HG03469 (cell line): ENCODE data around the gene GINS3.

Experiments
- ATAC-seq: cut with Tn5 transposase; IDR thresholded peaks from one replicate; pipeline ENCODE4 v1.9.1; 2021; ENCODE audit warnings: mild to moderate bottlenecking, moderate library complexity, moderate number of reproducible peaks; ENCODE audit not compliant: unreplicated experiment

GINS3 gene

GRCh38 chr16:58421529-58421928, 29.3 kb downstream of the GINS3 start:
- ATAC-seq = no peak

GRCh38 chr16:58422809-58423208, 30.5 kb downstream of the GINS3 start:
- ATAC-seq = no peak

DNA sequence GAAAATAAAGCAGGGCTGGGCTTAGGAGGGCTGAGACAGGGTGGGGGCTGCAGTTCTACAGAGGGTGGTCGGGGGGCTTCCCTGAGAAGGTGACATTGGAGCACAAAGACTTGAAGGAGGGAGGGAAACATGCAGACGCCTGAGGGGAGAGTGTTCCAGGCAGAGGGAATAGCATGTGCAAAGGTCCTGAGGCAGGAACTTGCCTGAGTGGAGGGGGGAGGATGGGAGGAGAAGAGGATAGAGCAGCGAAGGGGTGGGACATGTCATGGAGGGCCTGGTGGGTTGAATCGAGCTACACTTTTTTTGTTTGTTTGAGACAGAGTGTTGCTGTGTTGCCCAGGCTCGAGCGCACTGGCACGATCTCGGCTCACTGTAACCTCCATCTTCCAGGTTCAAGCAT, 33.0 kb downstream of the GINS3 start:
- no peak for ATAC-seq

DNA sequence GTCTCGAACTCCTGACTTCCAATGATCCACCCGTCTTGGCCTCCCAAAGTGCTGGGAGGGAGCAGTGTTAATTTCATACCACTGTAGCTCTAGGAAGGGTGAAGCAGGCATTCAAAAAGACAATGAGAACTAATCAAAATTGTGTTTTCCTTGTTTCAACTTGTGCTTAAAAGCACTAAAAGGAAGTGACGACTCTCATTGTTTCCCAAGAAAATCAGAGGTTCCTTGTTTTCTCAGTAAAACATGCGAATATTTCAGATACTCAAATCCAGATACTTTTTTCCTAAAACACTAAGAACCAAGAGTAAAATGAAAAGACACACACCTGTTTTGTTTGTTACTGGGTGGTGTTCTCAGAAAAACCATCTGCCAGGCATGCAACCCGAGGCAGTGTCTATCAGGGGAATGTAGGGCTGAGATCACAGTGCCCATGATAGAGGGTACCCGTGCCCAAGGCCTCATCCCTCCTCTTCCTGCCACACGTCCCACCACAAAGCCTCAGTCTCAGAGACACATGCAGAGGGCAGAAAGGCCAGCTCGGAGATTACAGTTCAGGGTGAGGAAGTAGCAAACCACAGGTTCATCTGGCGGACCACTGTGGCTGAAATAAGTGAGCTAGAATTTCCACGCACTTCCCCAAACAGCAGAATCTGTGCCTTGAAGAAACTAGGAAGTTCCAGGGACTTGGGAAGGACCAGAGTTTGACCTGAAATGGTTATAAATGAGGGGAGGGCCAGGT, 33.7 kb downstream of the GINS3 start:
- ATAC-seq = peak; percentile 86

- no peak for ATAC-seq
Measured at GRCh38 chr16:58426966-58427365, 34.7 kb downstream of the GINS3 start.

DNA sequence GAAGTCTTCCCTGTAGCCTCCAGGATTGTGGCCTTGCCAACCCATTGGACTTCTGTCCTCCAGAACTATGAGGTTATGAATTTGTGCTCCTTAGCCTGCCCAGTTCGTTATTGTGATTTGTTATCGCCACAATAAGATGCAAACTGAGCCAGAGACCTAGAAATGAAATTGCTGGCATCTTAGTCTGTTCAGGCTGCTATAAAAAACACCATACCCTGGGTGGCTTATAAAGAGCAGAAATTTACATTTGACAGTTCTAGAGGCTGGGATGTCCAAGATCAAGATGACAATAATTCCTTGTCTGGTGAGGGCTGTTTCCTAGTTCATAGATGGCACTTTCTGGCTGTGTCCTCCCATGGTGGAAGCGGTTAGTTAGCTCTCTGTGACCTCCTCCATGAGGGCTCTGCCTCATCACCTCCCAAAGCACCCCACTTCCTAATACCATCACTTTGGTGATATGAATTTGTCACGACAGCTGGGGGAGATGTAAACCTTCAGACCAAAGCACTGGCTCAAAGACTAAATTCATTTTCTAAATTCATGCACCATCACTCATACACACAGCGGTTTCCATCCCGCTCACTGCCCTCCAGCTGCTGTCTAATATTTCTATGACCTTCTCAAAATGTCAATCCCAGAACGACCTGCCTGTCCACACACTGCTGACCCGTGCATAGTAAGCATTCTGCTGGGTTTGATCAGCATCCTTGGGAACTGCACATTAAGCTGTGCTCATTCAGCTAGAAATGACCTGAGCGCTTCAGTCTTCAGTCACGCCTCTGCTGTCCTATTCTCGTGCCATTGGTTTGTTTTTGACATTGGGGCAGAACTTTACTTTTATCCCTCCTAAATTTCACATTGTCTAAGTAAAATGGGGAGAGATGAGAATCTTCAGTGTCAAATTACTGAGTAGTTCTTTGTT, 36.6 kb downstream of the GINS3 start:
- ATAC-seq = no peak

- ATAC-seq = no peak
Measured at GRCh38 chr16:58430718-58431117, 38.4 kb downstream of the GINS3 start.

GRCh38 chr16:58433569-58433951, 41.3 kb downstream of the GINS3 start:
- no peak for ATAC-seq

DNA sequence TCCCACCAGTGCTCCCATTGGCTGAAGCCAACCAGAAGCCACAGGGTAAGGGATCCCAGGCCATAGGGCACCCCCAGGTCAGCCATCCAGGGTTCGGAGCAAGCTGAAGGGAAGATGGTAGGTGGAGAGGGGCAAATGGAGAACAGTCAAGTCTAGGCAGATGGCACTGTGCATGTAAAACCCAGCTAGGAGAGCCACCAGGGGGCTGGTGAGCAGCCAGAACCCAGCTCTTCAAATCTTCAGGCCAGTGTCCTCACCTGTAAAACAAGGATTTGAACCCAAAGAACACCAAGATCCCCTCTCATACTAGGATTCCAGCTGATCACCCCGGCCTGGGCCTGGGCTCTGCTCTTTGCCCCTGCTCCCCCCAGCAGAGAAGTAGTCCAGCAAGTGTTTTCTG, 43.5 kb downstream of the GINS3 start:
- no peak for ATAC-seq

- no peak for ATAC-seq
Measured at GRCh38 chr16:58440131-58440530, 47.9 kb downstream of the GINS3 start.

DNA sequence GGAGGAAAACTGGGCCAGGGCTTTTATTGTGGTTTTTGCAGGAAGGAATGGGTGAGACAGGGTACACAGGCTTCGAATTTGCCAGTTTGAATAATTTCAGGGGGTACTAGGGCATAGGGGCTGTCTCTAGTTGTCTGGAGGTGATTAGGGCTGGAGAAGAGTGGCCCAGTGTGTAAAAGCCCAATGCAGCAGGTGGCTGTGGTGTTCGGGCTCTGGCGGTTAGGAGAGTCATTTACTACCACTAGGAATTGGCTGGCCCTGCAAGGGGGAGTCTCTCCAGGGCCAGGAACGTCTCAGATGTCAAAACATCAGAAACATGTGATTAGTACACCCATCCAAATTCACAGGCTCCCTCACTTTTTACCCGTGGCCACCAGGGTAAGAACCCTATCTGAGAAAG, 50.3 kb downstream of the GINS3 start:
- no peak for ATAC-seq

DNA sequence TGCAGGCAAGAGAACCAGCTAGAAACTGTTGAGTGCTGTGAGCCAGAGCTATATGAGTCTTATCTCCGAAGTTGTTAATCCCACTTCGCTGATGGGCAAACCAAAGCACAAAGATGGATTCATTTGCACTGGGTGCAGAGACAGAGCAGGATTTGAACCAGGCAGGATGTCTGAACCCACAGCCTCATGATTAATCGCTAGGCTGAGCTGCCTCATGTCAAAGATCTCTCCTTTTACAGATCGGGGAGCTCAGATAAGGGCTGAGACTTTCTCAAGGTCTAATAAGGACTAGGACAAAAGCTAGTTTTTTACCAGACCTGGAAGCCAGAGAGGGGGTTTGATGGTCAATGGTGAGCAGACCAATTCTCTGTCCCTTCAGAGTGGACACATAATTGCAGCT, 51.5 kb downstream of the GINS3 start:
- ATAC-seq = no peak

DNA sequence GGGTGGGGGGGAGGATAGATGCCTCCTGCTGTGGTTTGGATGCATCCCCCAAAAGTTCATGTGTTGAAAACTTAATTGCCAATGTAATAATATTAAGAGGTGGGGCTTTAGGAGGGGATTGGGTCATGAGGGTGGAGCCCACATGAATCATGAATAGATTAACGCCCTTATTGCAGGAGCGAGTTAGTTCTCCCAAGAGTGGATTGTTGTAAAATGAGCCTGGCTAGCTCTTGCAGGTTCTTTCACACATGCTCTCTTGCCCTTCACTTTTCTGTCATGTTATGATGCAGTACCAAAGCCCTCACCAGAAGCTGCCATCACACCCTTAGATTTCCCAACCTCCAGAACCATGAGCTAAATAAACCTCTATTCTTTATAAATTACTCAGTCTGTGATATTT, 52.0 kb downstream of the GINS3 start:
- ATAC-seq = no peak

DNA sequence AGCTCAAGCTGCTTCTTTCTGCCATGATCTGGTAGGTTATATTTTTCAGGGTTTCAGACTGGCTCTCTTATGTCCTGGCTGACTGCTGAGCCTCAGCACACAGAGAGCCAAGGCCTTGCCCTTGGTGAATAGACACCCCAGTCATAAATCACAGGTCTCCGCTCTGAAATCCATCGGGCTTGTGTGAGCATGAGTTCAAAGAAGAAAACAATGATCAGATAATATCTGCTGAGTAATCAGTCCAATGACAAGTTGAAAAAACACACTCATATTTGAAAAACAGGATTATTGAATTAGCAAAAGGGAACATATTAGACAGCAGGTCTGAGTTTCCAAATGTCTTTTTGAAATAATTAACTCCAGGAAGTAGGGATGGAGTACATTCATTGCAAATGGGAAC, 56.6 kb downstream of the GINS3 start:
- ATAC-seq = no peak

DNA sequence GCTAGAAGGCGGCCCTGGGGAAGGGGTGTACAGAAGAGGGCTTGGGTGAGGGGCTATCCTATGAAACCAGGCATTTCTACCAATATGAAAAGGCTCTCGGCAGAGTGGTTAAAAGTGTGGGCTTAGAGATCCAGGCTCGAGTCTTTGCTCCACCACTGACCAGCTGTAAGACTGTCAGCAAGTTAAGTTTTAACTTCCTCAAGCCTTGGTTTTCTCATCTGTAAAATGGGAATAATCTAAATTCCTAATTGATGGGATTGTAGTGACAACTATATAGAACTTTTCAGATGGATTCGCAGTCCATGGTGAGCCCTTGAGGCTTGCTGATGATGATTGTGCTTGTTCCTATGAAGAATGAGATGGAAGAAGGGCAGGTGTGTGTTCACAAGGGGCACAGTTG, 57.0 kb downstream of the GINS3 start:
- no peak for ATAC-seq

DNA sequence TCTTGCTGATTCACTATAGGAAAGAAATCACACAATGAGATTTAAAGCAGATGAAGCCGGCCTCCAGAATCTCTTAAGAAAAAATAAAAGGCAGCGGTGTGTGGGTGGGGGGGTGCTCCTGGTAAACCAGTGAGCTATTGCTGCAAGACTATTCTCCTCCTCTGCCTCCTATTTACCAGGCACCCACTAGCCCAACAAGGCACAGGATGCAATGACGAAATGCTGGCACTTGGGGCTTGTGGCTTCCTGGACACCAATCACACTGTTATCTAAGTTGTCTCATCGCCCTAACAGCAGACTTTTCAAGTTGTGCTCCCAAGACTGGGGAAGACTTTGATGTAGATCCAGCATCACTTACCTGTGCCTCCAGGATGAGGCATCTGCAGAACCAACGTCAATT, 57.5 kb downstream of the GINS3 start:
- ATAC-seq = no peak

- no peak for ATAC-seq
Measured at GRCh38 chr16:58450590-58450989, 58.3 kb downstream of the GINS3 start.

DNA sequence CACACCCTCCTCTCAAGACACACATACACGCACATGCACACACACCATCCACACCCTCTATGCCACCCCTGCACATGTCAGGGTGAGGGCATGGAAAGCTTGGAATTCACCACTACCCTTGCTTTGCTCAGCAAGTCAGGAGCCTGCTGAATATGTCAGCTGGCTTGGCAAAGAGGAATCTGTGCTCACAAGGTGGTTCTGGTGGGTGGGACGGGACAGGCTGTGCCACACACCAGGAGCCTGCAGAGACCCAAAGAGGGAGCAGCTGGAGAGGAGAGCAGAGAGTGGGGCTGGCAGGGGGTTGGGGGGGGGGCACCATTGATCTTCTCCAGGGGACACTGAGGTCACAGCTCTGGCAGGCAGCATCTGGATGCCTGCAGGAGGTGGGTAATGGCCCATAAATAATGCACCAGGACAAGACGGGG, 59.0 kb downstream of the GINS3 start:
- ATAC-seq = no peak

DNA sequence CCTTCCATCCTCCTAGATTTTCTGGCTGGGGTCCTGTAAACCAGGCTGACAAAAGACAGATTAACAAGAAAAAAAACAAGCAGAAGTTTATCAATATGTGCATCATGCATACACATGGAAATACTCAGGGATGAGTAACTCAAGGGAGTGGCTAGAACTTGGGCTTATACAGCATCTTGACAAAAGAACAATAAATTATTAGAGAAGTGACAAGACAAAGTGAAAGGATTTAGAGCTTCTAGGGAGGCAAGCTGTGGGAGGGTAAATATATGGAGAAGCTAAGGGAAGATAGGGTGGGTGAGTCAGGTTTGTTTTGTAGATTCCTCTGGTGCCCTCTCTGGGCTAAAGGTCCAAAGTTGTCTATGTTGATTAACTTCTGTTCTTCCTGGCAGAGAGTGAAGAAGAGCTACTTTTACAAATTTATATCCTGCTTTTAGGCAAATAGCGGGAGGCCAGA, 59.7 kb downstream of the GINS3 start:
- ATAC-seq = no peak

GRCh38 chr16:58452640-58453039, 60.4 kb downstream of the GINS3 start:
- ATAC-seq = no peak

GRCh38 chr16:58454178-58454577, 61.9 kb downstream of the GINS3 start:
- ATAC-seq = no peak

DNA sequence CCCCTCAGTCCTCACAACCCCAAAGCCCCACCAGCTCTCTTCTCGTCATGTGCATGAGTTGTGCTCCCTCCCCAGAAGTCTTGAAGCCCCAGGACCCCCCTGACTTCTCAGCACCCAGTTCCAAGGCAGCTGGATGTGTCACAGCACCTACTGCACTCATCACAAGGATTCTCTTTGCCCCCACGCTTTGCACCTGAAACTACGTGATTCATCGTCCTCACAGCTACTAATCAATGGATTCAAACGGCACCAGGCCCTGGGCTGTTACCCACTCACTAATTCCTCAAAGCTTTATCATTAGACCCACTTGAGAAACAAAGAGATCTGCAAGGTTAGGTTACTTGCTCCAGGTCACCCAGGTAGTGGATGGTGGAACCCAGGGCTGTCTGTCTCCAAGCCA, 62.6 kb downstream of the GINS3 start:
- no peak for ATAC-seq
